ENCODE data around the gene VSIG10L2.

The VSIG10L2 gene

DNA sequence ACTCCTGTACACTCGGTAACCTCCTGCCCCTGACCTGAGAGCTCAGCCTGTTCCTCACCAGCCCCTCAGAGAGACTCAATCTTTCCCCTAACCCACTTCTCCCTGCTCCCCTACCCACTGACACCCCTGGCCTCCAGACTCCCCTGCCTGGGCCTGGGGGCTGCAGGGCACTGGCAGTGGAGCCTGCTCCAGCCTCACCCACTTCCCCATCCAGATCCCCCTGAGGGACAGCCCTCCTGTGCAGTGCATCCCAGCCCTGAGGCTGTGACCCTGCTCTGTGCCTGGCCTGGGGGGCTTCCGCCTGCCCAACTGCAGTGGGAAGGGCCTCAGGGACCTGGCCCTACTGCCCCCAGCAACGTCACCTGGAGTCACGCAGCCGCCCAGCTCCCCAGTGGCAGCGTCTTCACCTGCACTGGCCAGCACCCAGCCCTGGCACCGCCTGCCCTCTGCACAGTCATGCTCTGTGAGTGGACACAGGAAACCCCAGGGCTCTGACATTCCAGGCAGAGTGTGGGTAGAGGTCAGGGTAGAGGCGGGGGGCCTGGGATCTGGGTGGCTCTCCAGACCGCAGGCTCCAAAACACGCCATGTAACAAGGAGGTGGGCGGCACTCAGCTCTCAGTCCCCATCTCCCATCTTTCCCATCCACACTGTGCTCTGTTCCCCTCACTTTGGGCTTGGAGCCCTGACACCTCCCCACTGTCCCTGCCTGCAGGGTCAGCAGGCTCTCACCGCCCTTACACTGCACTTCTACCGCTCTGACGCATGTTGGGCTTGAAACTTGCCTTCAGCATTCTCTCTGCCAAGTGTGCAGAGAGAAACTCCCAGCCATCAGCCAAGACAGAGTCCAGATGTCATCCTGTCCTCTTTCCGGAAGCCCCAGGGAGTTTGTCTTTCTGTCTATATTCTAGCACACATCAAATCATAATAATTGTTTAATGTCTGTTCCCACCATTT is 5.1 kb downstream of the VSIG10L2 start:
- Histone ChIP-seq H3K36me3 (ENCODE audit: control insufficient read depth, insufficient read depth, low read length) (no peaks in the 10 kb centered on the region), H3K4me3 (replicated peaks; ENCODE audit: low read depth, low read length) (no peak overlapping the region), H3K27me3 (replicated peaks; ENCODE audit: control insufficient read depth, insufficient read depth, low read length) (no peaks in the 10 kb centered on the region; the same call in 1 of the 2 replicates)
- no peak for DNase-seq (ENCODE audit: extremely low read depth, insufficient read length)
- TF ChIP-seq, protein P1, sequence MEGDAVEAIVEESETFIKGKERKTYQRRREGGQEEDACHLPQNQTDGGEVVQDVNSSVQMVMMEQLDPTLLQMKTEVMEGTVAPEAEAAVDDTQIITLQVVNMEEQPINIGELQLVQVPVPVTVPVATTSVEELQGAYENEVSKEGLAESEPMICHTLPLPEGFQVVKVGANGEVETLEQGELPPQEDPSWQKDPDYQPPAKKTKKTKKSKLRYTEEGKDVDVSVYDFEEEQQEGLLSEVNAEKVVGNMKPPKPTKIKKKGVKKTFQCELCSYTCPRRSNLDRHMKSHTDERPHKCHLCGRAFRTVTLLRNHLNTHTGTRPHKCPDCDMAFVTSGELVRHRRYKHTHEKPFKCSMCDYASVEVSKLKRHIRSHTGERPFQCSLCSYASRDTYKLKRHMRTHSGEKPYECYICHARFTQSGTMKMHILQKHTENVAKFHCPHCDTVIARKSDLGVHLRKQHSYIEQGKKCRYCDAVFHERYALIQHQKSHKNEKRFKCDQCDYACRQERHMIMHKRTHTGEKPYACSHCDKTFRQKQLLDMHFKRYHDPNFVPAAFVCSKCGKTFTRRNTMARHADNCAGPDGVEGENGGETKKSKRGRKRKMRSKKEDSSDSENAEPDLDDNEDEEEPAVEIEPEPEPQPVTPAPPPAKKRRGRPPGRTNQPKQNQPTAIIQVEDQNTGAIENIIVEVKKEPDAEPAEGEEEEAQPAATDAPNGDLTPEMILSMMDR (IDR thresholded peaks at IDR 0.05; ENCODE audit: insufficient read depth, low read length, poor library complexity, severe bottlenecking) = no peak

DNA sequence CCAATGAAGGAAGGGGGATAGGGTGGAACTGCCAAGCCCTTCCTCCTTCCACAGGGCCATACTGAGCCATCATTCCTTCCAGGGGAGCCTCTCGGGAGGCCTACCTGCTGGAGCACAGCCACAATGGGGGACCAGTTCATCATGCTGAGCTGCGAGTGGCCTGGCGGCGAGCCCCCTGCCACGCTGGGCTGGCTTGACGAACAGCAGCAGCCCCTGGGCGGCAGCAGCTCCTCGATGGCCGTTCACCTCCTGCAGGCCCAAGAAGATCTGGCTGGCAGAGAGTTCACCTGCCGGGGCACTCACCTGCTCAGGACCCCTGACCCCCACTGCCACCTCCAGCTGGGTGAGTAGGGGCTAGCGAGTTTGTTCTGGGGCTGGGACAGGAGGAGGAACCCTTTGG is 5.9 kb downstream of the VSIG10L2 start:
- TF ChIP-seq, protein P1 (IDR thresholded peaks at IDR 0.05; ENCODE audit: insufficient read depth, low read length, poor library complexity, severe bottlenecking) = no peak

DNA sequence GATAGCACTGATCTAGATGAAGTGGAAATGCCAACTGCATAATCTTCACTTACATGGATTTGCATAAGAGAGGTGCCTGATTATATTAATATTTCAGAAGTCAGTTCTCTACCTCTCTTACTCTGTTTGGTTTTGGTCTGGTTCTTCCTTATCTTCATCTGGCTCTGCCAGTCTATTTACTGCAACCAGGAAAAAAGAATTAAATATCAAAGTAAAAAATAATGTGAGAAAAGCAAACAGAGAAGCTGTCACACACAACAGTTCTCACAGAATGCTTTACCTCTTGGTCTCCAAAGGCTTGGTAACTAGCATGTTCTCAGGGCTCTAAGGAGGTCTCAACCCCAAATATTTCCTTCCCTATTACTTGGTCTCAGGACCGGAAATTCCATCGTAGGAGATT is 6.7 kb downstream of the VSIG10L2 start:
- Histone ChIP-seq H3K36me3 (ENCODE audit: control insufficient read depth, insufficient read depth, low read length) (no peaks in the 10 kb centered on the region), H3K4me3 (replicated peaks; ENCODE audit: low read depth, low read length) (no peak overlapping the region), H3K27me3 (replicated peaks; ENCODE audit: control insufficient read depth, insufficient read depth, low read length) (no peaks in the 10 kb centered on the region; the same call in 1 of the 2 replicates)
- TF ChIP-seq, protein P1 (IDR thresholded peaks at IDR 0.05; ENCODE audit: insufficient read depth, low read length, poor library complexity, severe bottlenecking) = no peak
- no peak for DNase-seq (ENCODE audit: extremely low read depth, insufficient read length)

More for the DNA sequence above, 5.9 kb downstream of the VSIG10L2 start:
- Histone ChIP-seq H3K4me3 (replicated peaks; ENCODE audit: low read depth, low read length) (no peak overlapping the region), H3K36me3 (ENCODE audit: control insufficient read depth, insufficient read depth, low read length) (no peaks in the 10 kb centered on the region), H3K27me3 (replicated peaks; ENCODE audit: control insufficient read depth, insufficient read depth, low read length) (no peaks in the 10 kb centered on the region; the same call in 1 of the 2 replicates)
- no peak for DNase-seq (ENCODE audit: extremely low read depth, insufficient read length)

DNA sequence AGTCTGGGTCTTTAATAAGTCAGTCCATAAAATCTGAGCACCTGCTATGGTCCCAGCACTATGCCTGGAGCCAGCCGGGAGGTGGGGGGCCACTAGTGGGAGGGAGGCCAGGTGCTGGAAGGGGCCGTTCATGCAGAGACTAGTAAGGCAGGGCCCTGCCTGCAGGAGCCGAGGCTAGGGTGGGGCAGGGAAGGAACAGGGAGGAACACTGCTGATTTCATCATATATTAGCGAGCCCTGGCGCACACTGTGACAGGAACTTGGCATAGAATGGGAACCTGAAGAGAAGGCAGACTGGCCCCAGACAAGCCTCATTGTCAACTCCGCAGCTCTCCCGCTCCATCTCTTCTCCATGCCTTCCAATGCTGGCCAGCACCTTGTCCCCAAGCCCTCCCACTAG is 7.1 kb downstream of the VSIG10L2 start:
- H3K36me3 ChIP-seq (ENCODE audit: control insufficient read depth, insufficient read depth, low read length) = no peaks in the 10 kb centered on the region
- DNase-seq (ENCODE audit: extremely low read depth, insufficient read length) = no peak
- no peak overlapping the region for H3K4me3 ChIP-seq (replicated peaks; ENCODE audit: low read depth, low read length)
- no peaks in the 10 kb centered on the region; the same call in 1 of the 2 replicates for H3K27me3 ChIP-seq (replicated peaks; ENCODE audit: control insufficient read depth, insufficient read depth, low read length)
- TF ChIP-seq, protein P1 (IDR thresholded peaks at IDR 0.05; ENCODE audit: insufficient read depth, low read length, poor library complexity, severe bottlenecking) = no peak

DNA sequence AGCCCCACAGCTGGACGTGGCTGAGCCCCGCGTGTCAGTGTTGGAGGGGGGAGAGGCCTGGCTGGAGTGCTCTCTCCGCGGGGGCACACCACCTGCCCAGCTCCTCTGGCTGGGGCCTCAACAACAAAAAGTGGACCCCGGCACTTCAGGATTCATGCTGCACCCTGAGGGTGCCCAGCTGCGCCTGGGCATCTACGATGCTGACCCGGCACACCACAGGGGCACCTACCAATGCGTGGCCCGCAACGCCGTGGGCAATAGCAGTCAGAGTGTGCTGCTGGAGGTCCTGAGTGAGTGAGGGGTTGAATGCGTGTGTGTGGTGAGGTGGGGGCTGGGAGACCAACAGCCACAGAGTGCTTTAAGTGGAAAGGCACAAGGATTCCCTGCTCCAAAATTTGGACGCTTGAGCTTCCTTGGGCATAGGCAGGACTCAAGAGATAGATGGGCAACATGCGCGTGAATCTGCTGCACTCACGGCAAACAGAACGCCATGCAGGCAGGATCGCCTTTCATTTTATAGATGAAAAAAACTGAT is 7.6 kb downstream of the VSIG10L2 start:
- H3K36me3 ChIP-seq (ENCODE audit: control insufficient read depth, insufficient read depth, low read length) = no peaks in the 10 kb centered on the region
- no peak for DNase-seq (ENCODE audit: extremely low read depth, insufficient read length)
- H3K27me3 ChIP-seq (replicated peaks; ENCODE audit: control insufficient read depth, insufficient read depth, low read length) = no peaks in the 10 kb centered on the region; the same call in 1 of the 2 replicates
- TF ChIP-seq, protein P1 (IDR thresholded peaks at IDR 0.05; ENCODE audit: insufficient read depth, low read length, poor library complexity, severe bottlenecking) = no peak
- H3K4me3 ChIP-seq (replicated peaks; ENCODE audit: low read depth, low read length) = no peak overlapping the region

Data from GM06990 (cell line).